SK-N-MC (cell line): ENCODE data around the gene CCDC152.
"Not testable (repeated sequence)": the region's sequence is repeated elsewhere in the genome, so short reads cannot be mapped to it uniquely, and the experiment has no call there.

Source experiments
- DNase-seq: peaks from one replicate; pipeline ENCODE4 v3.0.0-alpha.2; 2011; ENCODE audit warnings: low read depth, low spot score
- H3K27ac ChIP-seq: fragments of 200-600 bp; sonication (generic); 2 replicates; pipeline ENCODE4 v1.5.1; 2016; ENCODE audit warnings: mixed run types
- H3K36me3 ChIP-seq: fragments of 200-600 bp; sonication (generic); 2 replicates; pipeline ENCODE4 v1.6.1; 2017; ENCODE audit warnings: antibody characterized with exemption, low read length, mixed read lengths; ENCODE audit not compliant: insufficient read depth
- H3K4me3 ChIP-seq: fragments of 200-600 bp; sonication (generic); 2 replicates; pipeline ENCODE4 v1.5.1; 2016
- H3K9ac ChIP-seq: fragments of 200-600 bp; sonication (generic); 2 replicates; pipeline ENCODE4 v1.8.0; 2017; ENCODE audit warnings: mixed run types, mixed read lengths; ENCODE audit not compliant: insufficient read length
- H3K9me3 ChIP-seq: fragments of 200-600 bp; sonication (generic); 2 replicates; pipeline ENCODE4 v1.6.1; 2017; ENCODE audit warnings: low read depth, mild to moderate bottlenecking, antibody characterized with exemption, low read length, moderate library complexity, mixed read lengths
- EZH2 ChIP-seq: fragments of 200-600 bp; sonication (generic); IDR thresholded peaks from one replicate; pipeline ENCODE4 v1.6.1; 2017; ENCODE audit warnings: antibody characterized with exemption
- FOXP2 ChIP-seq: optimal IDR thresholded peaks from 2 replicates; pipeline ENCODE3; 2011; ENCODE audit warnings: mild to moderate bottlenecking, moderate library complexity; ENCODE audit not compliant: insufficient read depth; ENCODE audit errors: extremely low read length, control extremely low read depth
- POLR2AphosphoS5 ChIP-seq: IDR thresholded peaks from 2 replicates; pipeline ENCODE4 v1.6.1; 2012; ENCODE audit warnings: mild to moderate bottlenecking, low read depth, low read length, borderline replicate concordance

Gene CCDC152

DNA sequence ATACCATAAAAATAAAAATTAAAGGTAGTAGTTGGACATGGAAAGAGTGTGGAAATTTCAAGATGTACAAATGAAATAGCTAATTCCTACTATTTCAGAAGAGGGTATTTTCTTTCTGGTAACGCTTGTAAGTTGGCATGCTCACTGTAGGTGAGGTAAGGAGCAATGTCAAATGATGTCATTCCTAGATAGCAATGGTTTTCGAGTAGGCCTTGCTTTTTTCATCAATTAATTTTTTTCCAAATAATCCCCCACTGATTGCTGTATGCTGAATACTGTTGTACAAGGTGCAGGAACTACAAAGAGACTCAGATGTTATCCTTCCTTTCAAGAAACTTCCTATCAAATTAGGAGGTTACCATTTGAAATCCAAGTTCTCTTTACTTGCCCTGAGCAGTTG, 56.0 kb downstream of the CCDC152 start:
- H3K27ac ChIP-seq: peak overlapping the region; percentile 97

DNA sequence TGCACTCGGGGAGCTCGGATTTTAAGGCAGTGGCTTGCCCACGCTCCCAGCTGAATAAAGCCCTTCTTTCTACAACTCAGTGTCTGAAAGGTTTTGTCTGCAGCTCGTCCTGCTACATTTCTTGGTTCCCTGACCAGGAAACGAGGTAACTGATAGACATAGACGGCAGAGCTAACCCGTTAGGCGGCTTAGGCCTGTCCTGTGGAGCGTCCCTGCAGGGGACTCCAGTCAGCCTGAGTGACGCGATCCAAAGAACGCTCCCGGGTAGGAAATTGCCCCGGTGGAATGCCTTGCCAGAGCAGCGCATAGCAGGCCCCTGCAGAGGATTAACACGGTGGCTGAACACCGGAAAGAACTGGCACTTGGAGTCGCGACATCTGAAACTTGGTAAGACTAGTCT, 56.9 kb downstream of the CCDC152 start:
- Histone ChIP-seq H3K4me3 (peak overlapping the region; percentile 58), H3K27ac (peak overlapping the region; percentile 97), H3K9me3 (no peaks in the 10 kb centered on the region), H3K9ac (peak overlapping the region; percentile 53), H3K36me3 (no peaks in the 10 kb centered on the region)
- TF ChIP-seq EZH2: no peak
- no peak for TF ChIP-seq POLR2AphosphoS5
- TF ChIP-seq FOXP2: no peak
- no peak for DNase-seq

More for the DNA sequence above, 56.0 kb downstream of the CCDC152 start:
- no peak for TF ChIP-seq FOXP2
- no peak for TF ChIP-seq POLR2AphosphoS5
- no peak for TF ChIP-seq EZH2
- DNase-seq: no peak
- Histone ChIP-seq H3K9ac (peak overlapping the region; percentile 92), H3K36me3 (peaks cover 8% of the 10 kb centered on the region), H3K9me3 (no peaks in the 10 kb centered on the region), H3K4me3 (peak overlapping the region; percentile 94)

DNA sequence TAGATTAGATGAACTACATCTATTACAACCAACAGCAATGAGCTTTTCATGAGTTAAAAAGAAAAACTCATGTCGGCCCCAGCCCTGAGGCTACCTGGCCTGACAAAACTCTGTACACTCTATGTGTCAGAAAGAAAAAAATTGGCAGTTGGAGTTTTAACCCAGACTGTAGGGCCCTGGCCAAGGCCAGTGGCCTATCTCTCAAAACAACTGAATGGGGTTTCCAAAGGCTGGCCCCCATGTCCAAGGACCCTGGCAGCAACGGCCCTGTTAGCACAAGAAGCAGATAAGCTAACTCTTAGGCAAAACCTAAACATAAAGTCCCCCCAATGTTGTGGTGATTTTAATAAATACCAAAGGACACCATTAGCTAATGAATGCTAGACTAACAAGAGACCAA, 59.9 kb downstream of the CCDC152 start:
- not testable (repeated sequence) for H3K27ac ChIP-seq, H3K4me3 ChIP-seq, H3K36me3 ChIP-seq, DNase-seq, H3K9ac ChIP-seq, H3K9me3 ChIP-seq

DNA sequence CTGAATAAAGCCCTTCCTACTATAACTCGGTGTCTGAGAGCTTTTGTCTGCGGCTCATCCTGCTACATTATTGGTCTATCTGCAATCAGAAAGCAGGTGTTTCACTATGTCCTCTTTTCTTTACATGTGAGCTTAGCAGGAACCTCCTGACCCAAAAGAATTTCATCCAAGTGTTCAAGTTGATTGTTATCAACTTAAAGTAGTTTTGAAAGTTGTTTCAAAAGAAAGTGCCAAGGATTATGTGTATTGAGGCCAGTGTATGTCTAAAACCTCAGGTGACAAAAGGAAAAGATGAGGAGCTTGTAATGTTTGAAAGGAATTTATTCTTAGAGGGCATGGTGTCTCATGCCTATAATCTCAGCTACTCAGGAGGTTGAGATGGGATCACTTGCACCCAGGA, 63.1 kb downstream of the CCDC152 start:
- H3K9me3 ChIP-seq: no peaks in the 10 kb centered on the region
- TF ChIP-seq FOXP2 (no peak), EZH2 (no peak), POLR2AphosphoS5 (no peak)
- no peak overlapping the region for H3K9ac ChIP-seq
- H3K27ac ChIP-seq: no peak overlapping the region
- no peak overlapping the region for H3K4me3 ChIP-seq
- DNase-seq: no peak
- no peaks in the 10 kb centered on the region for H3K36me3 ChIP-seq

DNA sequence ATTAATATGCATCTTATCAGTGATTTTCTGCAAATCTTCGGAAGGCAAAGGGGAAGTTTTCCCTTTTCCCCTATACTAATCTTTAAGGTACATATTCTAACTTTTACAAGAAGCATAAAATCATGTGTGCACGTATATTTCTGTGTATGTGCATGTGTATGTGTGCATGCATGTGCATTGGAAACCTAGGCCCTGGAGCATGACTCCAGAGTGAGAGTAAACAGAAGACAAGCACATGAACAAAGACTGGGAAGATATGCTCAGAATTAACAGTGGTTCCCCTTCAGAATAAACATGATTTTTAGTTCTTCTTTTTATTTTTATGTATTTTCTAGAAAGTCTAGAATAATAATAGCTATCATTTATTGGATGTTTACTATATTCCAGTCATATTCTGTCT, 65.9 kb downstream of the CCDC152 start:
- TF ChIP-seq EZH2 (no peak), POLR2AphosphoS5 (no peak), FOXP2 (no peak)
- Histone ChIP-seq H3K9me3 (no peaks in the 10 kb centered on the region), H3K27ac (no peak overlapping the region), H3K9ac (no peak overlapping the region), H3K36me3 (no peaks in the 10 kb centered on the region), H3K4me3 (no peak overlapping the region)
- DNase-seq: no peak

DNA sequence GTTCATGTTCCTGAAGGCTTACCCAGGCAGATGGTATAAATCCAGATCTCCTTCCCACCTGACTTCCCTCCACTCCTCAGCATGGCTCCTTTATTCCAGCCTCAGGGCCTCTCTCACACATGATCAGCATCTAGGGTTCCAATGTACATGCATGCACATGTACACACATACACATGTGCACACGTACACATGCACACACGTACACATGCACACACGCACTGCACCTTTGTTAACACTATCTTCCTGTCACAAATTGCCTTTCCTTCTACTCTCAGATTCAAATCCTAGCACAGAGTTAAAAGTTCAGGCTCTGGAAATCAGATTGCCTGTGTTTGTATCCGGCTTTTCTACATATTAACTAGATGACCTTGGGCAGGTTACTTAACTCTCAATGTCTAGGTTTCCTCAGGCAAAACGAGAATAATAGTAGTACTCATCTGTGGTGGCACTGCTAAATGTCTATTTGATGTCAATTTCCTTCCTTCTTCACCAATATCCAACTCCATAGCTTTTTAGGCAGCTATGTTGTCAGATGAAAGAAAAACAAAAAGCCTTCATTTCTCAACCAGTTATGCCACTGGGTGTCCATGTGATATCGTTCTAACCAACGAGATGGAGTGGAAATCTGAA, 67.8 kb downstream of the CCDC152 start:
- no peak overlapping the region for H3K27ac ChIP-seq
- no peak for DNase-seq
- H3K36me3 ChIP-seq: no peaks in the 10 kb centered on the region
- no peaks in the 10 kb centered on the region for H3K9me3 ChIP-seq
- H3K9ac ChIP-seq: no peak overlapping the region
- H3K4me3 ChIP-seq: no peak overlapping the region
- TF ChIP-seq EZH2: no peak
- no peak for TF ChIP-seq POLR2AphosphoS5
- TF ChIP-seq FOXP2: no peak

DNA sequence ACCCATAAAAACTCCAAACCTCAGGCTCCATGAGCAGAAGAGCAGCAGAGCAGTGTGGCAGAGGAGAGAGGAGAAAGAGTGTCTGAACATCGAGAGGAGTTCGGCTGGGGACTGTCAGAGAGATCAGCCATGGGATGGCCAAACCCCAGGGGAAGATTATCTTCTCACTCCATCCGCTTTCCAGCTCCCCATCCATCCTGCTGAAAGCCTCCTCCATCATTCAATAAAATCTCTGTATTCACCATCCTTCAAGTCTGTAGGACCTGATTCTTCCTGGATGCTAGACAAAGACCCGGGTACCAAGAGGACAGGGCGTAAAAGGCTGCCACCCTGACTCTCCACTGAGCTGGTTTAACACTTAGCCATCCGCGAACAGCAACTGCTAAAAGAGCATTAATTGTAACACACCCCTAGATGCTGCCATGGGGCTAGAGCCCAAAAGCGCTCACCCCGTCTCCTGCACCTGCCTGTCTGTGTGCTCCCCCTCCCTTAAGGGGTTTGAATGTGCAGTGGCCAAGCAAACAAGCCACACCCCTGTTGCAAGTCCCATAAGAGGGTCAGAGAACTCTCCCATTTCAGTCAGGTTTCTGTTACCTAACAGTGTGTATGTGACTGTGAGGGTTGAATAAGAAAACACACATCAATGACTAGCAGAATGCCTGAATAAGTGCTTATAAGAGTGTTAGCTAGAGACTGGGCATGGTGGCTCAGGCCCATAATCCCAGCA, 69.0 kb downstream of the CCDC152 start:
- Histone ChIP-seq H3K36me3 (no peaks in the 10 kb centered on the region), H3K27ac (no peak overlapping the region), H3K9me3 (no peaks in the 10 kb centered on the region), H3K9ac (no peak overlapping the region), H3K4me3 (no peak overlapping the region)
- DNase-seq: no peak
- TF ChIP-seq EZH2: no peak
- no peak for TF ChIP-seq POLR2AphosphoS5
- no peak for TF ChIP-seq FOXP2

DNA sequence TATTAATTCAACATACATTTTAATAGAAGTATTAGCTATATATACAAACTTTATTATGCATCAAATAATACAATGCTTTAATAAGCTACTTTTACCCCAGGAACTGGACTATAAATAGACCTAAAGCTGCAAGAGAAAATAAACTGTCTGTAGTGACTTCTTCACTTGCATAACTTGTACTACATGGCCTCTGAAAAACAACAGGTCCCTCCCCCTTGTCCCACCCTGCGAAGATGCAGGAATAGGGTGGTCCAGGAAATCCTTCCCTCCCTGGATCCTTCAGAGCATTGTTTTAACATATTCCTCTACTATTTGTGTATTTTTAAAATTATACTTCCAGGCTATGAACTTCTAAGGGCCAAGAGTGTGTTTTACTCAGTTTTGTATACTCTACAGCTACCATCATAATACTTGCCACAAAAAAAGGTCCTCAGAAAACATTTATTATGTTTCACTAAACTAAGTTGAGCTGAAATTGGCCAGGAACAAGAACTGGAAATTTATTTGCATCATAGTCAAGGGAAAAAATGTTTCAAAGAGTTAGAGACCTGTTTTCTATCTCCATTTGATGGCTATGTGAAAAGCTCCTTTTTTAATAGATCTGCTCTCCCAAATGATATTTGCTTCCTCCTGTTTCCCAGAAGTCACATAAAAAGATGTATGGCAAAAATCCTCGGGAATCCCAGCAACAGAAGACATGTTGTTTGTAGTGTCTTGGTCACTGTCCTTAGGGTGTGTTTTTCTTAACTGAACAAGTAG, 70.3 kb downstream of the CCDC152 start:
- no peak for DNase-seq

More for the DNA sequence above, 70.3 kb downstream of the CCDC152 start:
- Histone ChIP-seq H3K36me3 (no peaks in the 10 kb centered on the region), H3K27ac (no peak overlapping the region), H3K9me3 (no peaks in the 10 kb centered on the region), H3K9ac (no peak overlapping the region), H3K4me3 (no peak overlapping the region)
- TF ChIP-seq EZH2: no peak
- no peak for TF ChIP-seq POLR2AphosphoS5
- no peak for TF ChIP-seq FOXP2
